ENCODE results near the gene CAMK2G.

CAMK2G gene

GRCh38 chr10:73763343-73763742 lies 111.0 kb downstream of the CAMK2G start:
- DNase-seq: no peak

- no peak for DNase-seq
Measured at GRCh38 chr10:73762915-73763314, 111.4 kb downstream of the CAMK2G start.

Measured in hippocampal formation (tissue), 2 donors.